Globus pallidus (tissue), 1 donor: Measurements from ENCODE around the gene HMGB4.

Experiments used
- DNase-seq: peaks from one replicate; pipeline ENCODE4 v3.0.0-alpha.2; 2015; ENCODE audit warnings: low spot score

HMGB4 gene

GRCh38 chr1:33863779-33864178, at the start of gene HMGB4:
Gene HMGB4 (plus strand): TSS chr1:33864079. CDS start chr1:33864192, 113 bp downstream.
- no peak for DNase-seq

GRCh38 chr1:33814166-33814565, 49.7 kb upstream of the HMGB4 start:
- DNase-seq, result no peak

- DNase-seq, result no peak
Measured at GRCh38 chr1:33815061-33815460, 48.8 kb upstream of the HMGB4 start.

GRCh38 chr1:33818071-33818470, 45.8 kb upstream of the HMGB4 start:
- DNase-seq, result no peak

- DNase-seq, result no peak
Measured at GRCh38 chr1:33819290-33819912, 44.5 kb upstream of the HMGB4 start.

GRCh38 chr1:33819913-33820311, 44.0 kb upstream of the HMGB4 start:
- no peak for DNase-seq

- DNase-seq, result no peak
Measured at GRCh38 chr1:33820804-33821203, 43.1 kb upstream of the HMGB4 start.

- DNase-seq, result no peak
Measured at GRCh38 chr1:33821291-33821690, 42.6 kb upstream of the HMGB4 start.

- no peak for DNase-seq
Measured at GRCh38 chr1:33822396-33822795, 41.5 kb upstream of the HMGB4 start.

- DNase-seq, result no peak
Measured at GRCh38 chr1:33823401-33823800, 40.5 kb upstream of the HMGB4 start.

- DNase-seq, result no peak
Measured at GRCh38 chr1:33823830-33824229, 40.0 kb upstream of the HMGB4 start.

- DNase-seq, result no peak
Measured at GRCh38 chr1:33824321-33824720, 39.6 kb upstream of the HMGB4 start.

- no peak for DNase-seq
Measured at GRCh38 chr1:33824971-33825370, 38.9 kb upstream of the HMGB4 start.

GRCh38 chr1:33825506-33825905, 38.4 kb upstream of the HMGB4 start:
- no peak for DNase-seq

- no peak for DNase-seq
Measured at GRCh38 chr1:33826311-33826710, 37.6 kb upstream of the HMGB4 start.

- DNase-seq, result no peak
Measured at GRCh38 chr1:33826711-33827110, 37.2 kb upstream of the HMGB4 start.

GRCh38 chr1:33828059-33828458, 35.8 kb upstream of the HMGB4 start:
- no peak for DNase-seq

GRCh38 chr1:33828654-33829053, 35.2 kb upstream of the HMGB4 start:
- DNase-seq, result no peak

GRCh38 chr1:33836911-33837310, 27.0 kb upstream of the HMGB4 start:
- no peak for DNase-seq

GRCh38 chr1:33837635-33838034, 26.2 kb upstream of the HMGB4 start:
- no peak for DNase-seq

- DNase-seq, result no peak
Measured at GRCh38 chr1:33841494-33841893, 22.4 kb upstream of the HMGB4 start.

GRCh38 chr1:33842348-33842747, 21.5 kb upstream of the HMGB4 start:
- DNase-seq, result no peak

- DNase-seq, result no peak
Measured at GRCh38 chr1:33844166-33844565, 19.7 kb upstream of the HMGB4 start.

- no peak for DNase-seq
Measured at GRCh38 chr1:33846861-33847260, 17.0 kb upstream of the HMGB4 start.
